Measurements from ENCODE around the gene SMG6.

GRCh38 chr17:2251098-2251497, 52.5 kb downstream of the SMG6 start:
- TF ChIP-seq CTCF (IDR thresholded peaks at IDR 0.05; ENCODE audit: poor library complexity), result no peak
- TF ChIP-seq EZH2phosphoT487 (IDR thresholded peaks at IDR 0.05; ENCODE audit: low read depth, severe bottlenecking, unreplicated experiment), result no peak

Measured in hepatocyte (in vitro differentiated cells).